ENCODE data around the gene KRTAP13-2. TPM values are rescaled to one million over a fixed set of nuclear protein-coding genes. Genes with fewer than 3 reads are reported as not detected.

Gene KRTAP13-2, protein sequence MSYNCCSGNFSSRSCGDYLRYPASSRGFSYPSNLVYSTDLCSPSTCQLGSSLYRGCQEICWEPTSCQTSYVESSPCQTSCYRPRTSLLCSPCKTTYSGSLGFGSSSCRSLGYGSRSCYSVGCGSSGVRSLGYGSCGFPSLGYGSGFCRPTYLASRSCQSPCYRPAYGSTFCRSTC
- total RNA-seq (2021) = not detected in 2 replicates
- not detected for Bru-seq, nascent RNA
- not detected for BruChase-seq, experiment 1, labeled RNA remaining after a 2-hour chase
- BruChase-seq, experiment 2, labeled RNA remaining after a 6-hour chase = not detected
- long read RNA-seq = 0 reads

DNA sequence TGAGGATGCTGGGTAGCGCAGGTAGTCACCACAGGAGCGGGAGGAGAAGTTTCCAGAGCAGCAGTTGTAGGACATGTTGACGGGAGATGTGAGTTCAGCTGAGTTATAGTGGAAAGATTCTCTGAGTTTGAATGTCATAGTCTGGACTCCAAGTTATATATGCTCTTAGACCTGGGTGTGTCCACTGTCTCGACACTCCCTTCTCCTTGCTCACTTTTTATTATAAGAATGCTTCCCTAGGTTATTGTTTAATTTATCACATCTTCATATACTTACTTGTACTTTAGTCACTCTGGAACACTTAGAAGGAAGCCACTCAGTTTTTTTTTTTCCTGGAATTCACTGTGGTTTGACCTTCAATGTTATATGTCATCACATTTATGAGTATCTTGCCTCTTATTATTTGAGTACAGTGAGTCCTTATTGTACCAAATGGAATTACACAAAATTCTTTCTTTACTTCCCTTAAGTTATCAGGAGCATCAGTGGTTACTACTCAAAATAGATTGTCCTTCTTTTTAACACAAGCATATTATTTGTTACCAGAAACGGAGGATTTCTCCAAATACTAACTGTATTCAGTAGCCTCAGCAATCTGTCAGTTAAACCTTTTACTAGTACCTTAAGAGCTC lies at the start of gene KRTAP13-2:
Gene KRTAP13-2, minus strand, starts transcription at position 133 of the 632 bp plus-strand sequence. Its CDS starts 58 bp downstream, at position 75.
- no peaks in the 10 kb centered on the region for H3F3A ChIP-seq (ENCODE audit: insufficient read depth, low read depth)
- H3K79me2 ChIP-seq (ENCODE audit: low read depth) = no peaks in the 10 kb centered on the region
- ChIA-PET POLR2A (ENCODE audit: unreplicated experiment) (no interaction called here), CTCF (no interaction called here)
- no peaks in the 10 kb centered on the region for H3K27me3 ChIP-seq (ENCODE audit: insufficient read depth, low read depth)
- no peaks in the 10 kb centered on the region for H4K20me1 ChIP-seq (ENCODE audit: insufficient read depth)
- H2AFZ ChIP-seq = no peak within 1 kb of the TSS
- H3K27ac ChIP-seq = no peak within 1 kb of the TSS
- H3K9me2 ChIP-seq (ENCODE audit: insufficient read depth) = no peaks in the 10 kb centered on the region
- H3K4me1 ChIP-seq (replicated peaks; ENCODE audit: insufficient read depth) = no peaks in the 10 kb centered on the region
- no peaks in the 10 kb centered on the region for H3K9me3 ChIP-seq (ENCODE audit: insufficient read depth, low read depth)
- intact Hi-C loops (cut with micrococcal nuclease; ENCODE audit: unreplicated experiment) = no loop called here
- H3K4me2 ChIP-seq = no peak within 1 kb of the TSS
- no peaks in the 10 kb centered on the region for H3K36me3 ChIP-seq (ENCODE audit: low read depth)
- DNase-seq = no peak
- no peak within 1 kb of the TSS for H3K4me3 ChIP-seq
- no TSS peak for BruUV-seq (replicated peaks)
- TF ChIP-seq, protein P1, sequence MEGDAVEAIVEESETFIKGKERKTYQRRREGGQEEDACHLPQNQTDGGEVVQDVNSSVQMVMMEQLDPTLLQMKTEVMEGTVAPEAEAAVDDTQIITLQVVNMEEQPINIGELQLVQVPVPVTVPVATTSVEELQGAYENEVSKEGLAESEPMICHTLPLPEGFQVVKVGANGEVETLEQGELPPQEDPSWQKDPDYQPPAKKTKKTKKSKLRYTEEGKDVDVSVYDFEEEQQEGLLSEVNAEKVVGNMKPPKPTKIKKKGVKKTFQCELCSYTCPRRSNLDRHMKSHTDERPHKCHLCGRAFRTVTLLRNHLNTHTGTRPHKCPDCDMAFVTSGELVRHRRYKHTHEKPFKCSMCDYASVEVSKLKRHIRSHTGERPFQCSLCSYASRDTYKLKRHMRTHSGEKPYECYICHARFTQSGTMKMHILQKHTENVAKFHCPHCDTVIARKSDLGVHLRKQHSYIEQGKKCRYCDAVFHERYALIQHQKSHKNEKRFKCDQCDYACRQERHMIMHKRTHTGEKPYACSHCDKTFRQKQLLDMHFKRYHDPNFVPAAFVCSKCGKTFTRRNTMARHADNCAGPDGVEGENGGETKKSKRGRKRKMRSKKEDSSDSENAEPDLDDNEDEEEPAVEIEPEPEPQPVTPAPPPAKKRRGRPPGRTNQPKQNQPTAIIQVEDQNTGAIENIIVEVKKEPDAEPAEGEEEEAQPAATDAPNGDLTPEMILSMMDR (conservative IDR thresholded peaks at IDR 0.05) = no peak
- TF ChIP-seq EZH2 (IDR thresholded peaks at IDR 0.05; ENCODE audit: low read depth) = no peak

DNA sequence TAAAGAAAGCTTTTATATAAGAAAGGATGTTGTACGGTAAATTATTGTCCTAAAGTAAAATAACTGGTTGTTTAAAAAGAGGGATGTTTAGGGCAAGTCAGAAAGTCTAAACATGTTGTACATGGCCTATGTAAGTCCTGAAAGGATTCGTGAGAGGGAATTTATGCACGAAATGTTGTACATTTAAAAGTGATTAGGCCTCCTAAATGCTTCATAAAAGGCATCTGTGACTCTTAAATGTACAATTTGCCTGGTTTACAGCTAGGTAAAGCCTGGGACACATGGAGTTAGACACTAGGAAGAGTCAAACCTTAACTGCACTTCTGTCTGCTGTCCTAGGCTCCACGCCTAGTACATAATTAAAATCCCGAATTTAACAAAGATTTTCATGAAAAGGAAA lies 43.9 kb upstream of the KRTAP13-2 start:
- Histone ChIP-seq H3K27ac (no peak overlapping the region), H3K79me2 (ENCODE audit: low read depth) (no peaks in the 10 kb centered on the region), H3F3A (ENCODE audit: insufficient read depth, low read depth) (no peaks in the 10 kb centered on the region), H3K27me3 (ENCODE audit: insufficient read depth, low read depth) (no peaks in the 10 kb centered on the region), H4K20me1 (ENCODE audit: insufficient read depth) (no peaks in the 10 kb centered on the region), H3K36me3 (ENCODE audit: low read depth) (no peaks in the 10 kb centered on the region), H3K4me2 (no peak overlapping the region), H2AFZ (no peak overlapping the region), H3K4me1 (replicated peaks; ENCODE audit: insufficient read depth) (no peaks in the 10 kb centered on the region), H3K9me3 (ENCODE audit: insufficient read depth, low read depth) (no peaks in the 10 kb centered on the region), H3K4me3 (no peak overlapping the region), H3K9me2 (ENCODE audit: insufficient read depth) (no peaks in the 10 kb centered on the region)
- TF ChIP-seq EZH2 (IDR thresholded peaks at IDR 0.05; ENCODE audit: low read depth) = no peak
- TF ChIP-seq, protein P1 (conservative IDR thresholded peaks at IDR 0.05) = no peak
- no TSS peak for BruUV-seq (replicated peaks)
- CTCF ChIA-PET = no interaction called here
- DNase-seq = no peak
- intact Hi-C loops (cut with micrococcal nuclease; ENCODE audit: unreplicated experiment) = no loop called here
- POLR2A ChIA-PET (ENCODE audit: unreplicated experiment) = no interaction called here

DNA sequence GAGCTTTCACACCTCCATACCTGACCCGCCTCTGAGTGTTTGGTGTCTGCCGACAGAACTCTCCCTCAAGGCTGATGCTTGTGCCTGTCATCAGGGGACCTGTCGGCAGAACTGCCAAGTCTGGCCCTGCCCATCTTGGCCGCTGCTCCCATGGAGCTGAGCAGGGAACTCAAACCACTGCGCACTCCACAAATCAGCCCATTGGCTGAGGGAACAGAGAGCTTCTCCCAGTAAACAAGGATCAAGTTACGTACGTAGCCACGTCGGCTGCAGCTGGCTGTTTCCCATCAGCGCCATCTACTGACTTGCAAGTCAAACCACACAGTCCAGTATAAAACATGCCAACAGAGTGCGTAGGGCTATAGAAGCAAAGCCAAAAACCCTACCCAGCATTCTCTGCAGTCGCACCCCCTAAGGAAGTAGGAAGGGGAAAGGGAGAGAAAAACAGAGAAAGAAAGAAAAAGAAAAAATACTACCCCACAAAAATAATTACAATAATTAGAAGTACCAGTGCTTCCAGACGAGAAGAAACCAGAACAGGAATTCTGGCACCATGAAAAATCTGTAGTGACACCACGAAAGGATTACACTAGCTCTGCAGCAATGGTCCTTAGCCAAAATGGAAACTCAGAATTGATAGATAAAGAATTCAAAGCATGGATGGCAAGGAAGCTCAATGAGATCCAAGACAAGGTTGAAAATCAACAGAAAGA lies 36.9 kb upstream of the KRTAP13-2 start:
- no peaks in the 10 kb centered on the region for H3K36me3 ChIP-seq (ENCODE audit: low read depth)
- no TSS peak for BruUV-seq (replicated peaks)
- no peaks in the 10 kb centered on the region for H3K4me1 ChIP-seq (replicated peaks; ENCODE audit: insufficient read depth)
- H3K79me2 ChIP-seq (ENCODE audit: low read depth) = no peaks in the 10 kb centered on the region
- no peaks in the 10 kb centered on the region for H3K9me3 ChIP-seq (ENCODE audit: insufficient read depth, low read depth)
- H3K4me2 ChIP-seq = peak overlapping the region; percentile 50
- H3K9me2 ChIP-seq (ENCODE audit: insufficient read depth) = no peaks in the 10 kb centered on the region
- ChIA-PET CTCF (interaction anchor here (0.7 kb wide), 1 partner anchor 15 kb away, joined by 3 read pairs; no protein-coding TSS in a partner anchor), POLR2A (ENCODE audit: unreplicated experiment) (interaction anchor here (0.6 kb wide), 1 partner anchor 198 kb away, joined by 3 read pairs; no protein-coding TSS in a partner anchor)
- H3F3A ChIP-seq (ENCODE audit: insufficient read depth, low read depth) = no peaks in the 10 kb centered on the region
- peak; percentile 46 to 49 for DNase-seq
- no peaks in the 10 kb centered on the region for H3K27me3 ChIP-seq (ENCODE audit: insufficient read depth, low read depth)
- H3K4me3 ChIP-seq = no peak overlapping the region
- intact Hi-C loops (cut with micrococcal nuclease; ENCODE audit: unreplicated experiment) = loop anchor here (5.0 to 10.0 kb wide), 3 partner anchors 67 to 367 kb away; no protein-coding TSS in a partner anchor
- H4K20me1 ChIP-seq (ENCODE audit: insufficient read depth) = no peaks in the 10 kb centered on the region
- H3K27ac ChIP-seq = no peak overlapping the region
- no peak overlapping the region for H2AFZ ChIP-seq
- TF ChIP-seq EZH2 (IDR thresholded peaks at IDR 0.05; ENCODE audit: low read depth) = no peak
- TF ChIP-seq, protein P1 (conservative IDR thresholded peaks at IDR 0.05) = peak; percentile 51; the same call in 1 of the 2 replicates
